Mammary epithelial cell (primary cell): ENCODE results near the gene PAX3.

ENCODE experiments used
- CTCF ChIP-seq, 2 donors: IDR thresholded peaks in 1 of 2; conservative IDR thresholded peaks in 1 of 2; 2 replicates each; pipeline ENCODE4 v1.5.1; 2011 to 2012; ENCODE audit warnings: inconsistent platforms in 2 of 2, low read length in 2 of 2, mild to moderate bottlenecking in 2 of 2, control low read depth in 1 of 2, low read depth in 1 of 2; ENCODE audit not compliant: insufficient read depth in 1 of 2; ENCODE audit errors: extremely low read depth in 1 of 2
- EZH2 ChIP-seq: IDR thresholded peaks from 2 replicates; pipeline ENCODE4 v1.6.1; 2012; ENCODE audit warnings: low read length, inconsistent platforms, borderline replicate concordance

GRCh38 chr2:222217712-222218111 lies 81.1 kb downstream of the PAX3 start:
- TF ChIP-seq CTCF (conservative IDR thresholded peaks at IDR 0.05 in 1 of 2, IDR thresholded peaks at IDR 0.05 in 1 of 2; ENCODE audit: extremely low read depth in 1 of 2, insufficient read depth in 1 of 2, low read depth in 1 of 2, low read length in 2 of 2), result no peak
- no peak for TF ChIP-seq EZH2
